ENCODE data around the gene PARD3B. TPM values are rescaled to one million over a fixed set of nuclear protein-coding genes. Genes with fewer than 3 reads are reported as not detected.

The PARD3B gene
- total RNA-seq, 1 experiment from 2014 or later: 10.1 TPM

DNA sequence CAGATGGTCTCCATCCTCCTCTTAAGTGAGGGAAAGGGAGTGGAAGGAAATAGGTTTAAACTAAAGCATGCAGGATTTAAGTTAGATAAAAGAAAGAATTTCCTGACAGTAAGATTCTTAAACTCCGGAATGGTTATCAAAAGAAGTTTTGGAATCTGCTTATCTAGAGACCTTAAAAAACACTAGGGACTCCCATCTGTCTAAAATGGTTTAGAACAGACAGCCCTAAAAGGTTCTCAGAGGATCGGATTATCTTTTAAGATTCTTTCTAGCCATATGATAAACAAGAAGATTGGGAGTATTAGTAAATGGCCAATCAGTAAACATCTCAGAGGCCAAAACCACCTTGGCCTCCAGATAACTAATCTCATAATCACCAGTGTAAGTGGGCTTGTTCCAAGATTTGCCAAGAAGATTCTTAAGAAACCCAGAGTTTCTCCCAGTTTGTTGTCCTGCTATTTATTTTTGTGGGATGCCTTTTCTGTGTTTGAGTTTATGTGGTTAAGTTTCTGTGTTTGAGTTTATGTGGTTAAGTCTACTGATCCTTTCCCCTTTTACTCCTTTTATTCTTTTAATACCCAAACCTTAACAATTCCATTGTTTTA, 822.2 kb downstream of the PARD3B start:
- no peaks in the 10 kb centered on the region for H3K9me3 Mint-ChIP-seq (ENCODE audit: low read depth, unreplicated experiment)
- no peaks in the 10 kb centered on the region for H3K27me3 Mint-ChIP-seq (ENCODE audit: unreplicated experiment)
- no peaks in the 10 kb centered on the region for H3K36me3 Mint-ChIP-seq (ENCODE audit: insufficient read depth, unreplicated experiment)
- intact Hi-C loops (cut with micrococcal nuclease; ENCODE audit: unreplicated experiment): no loop called here
- H3K27ac Mint-ChIP-seq (ENCODE audit: unreplicated experiment): no peak overlapping the region
- TF ChIP-seq, protein P1, sequence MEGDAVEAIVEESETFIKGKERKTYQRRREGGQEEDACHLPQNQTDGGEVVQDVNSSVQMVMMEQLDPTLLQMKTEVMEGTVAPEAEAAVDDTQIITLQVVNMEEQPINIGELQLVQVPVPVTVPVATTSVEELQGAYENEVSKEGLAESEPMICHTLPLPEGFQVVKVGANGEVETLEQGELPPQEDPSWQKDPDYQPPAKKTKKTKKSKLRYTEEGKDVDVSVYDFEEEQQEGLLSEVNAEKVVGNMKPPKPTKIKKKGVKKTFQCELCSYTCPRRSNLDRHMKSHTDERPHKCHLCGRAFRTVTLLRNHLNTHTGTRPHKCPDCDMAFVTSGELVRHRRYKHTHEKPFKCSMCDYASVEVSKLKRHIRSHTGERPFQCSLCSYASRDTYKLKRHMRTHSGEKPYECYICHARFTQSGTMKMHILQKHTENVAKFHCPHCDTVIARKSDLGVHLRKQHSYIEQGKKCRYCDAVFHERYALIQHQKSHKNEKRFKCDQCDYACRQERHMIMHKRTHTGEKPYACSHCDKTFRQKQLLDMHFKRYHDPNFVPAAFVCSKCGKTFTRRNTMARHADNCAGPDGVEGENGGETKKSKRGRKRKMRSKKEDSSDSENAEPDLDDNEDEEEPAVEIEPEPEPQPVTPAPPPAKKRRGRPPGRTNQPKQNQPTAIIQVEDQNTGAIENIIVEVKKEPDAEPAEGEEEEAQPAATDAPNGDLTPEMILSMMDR (IDR thresholded peaks at IDR 0.05; ENCODE audit: unreplicated experiment): no peak
- CTCF ChIA-PET: no interaction called here
- no peaks in the 10 kb centered on the region for H3K4me1 Mint-ChIP-seq (ENCODE audit: low read depth, unreplicated experiment)
- no peak overlapping the region for H3K4me3 Mint-ChIP-seq (ENCODE audit: low read depth, unreplicated experiment)
- no TSS peak for BruUV-seq (replicated peaks)
- DNase-seq: no peak

DNA sequence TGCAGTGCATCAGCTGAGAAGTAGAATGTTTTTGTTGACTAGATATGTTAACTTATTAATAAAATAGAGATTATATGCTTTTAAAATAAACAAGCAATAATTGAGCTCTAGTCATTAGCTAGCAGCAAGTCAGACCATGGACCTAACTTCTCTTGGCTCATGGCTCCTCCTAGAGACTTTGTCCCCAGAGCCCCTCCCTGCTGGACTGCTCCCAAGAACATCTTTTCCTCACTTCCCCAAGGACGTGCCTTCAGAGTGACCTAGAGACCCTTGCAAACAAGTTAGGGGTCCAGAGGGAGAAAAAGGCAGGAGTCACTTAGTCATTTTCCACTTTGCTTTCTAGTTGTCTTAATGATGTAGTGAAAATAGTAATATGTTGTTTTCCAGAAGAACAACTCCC, 824.5 kb downstream of the PARD3B start:
- DNase-seq: no peak
- intact Hi-C loops (cut with micrococcal nuclease; ENCODE audit: unreplicated experiment): no loop called here
- no peaks in the 10 kb centered on the region for H3K9me3 Mint-ChIP-seq (ENCODE audit: low read depth, unreplicated experiment)
- no TSS peak for BruUV-seq (replicated peaks)
- H3K27me3 Mint-ChIP-seq (ENCODE audit: unreplicated experiment): no peaks in the 10 kb centered on the region
- no peaks in the 10 kb centered on the region for H3K4me1 Mint-ChIP-seq (ENCODE audit: low read depth, unreplicated experiment)
- TF ChIP-seq, protein P1 (IDR thresholded peaks at IDR 0.05; ENCODE audit: unreplicated experiment): no peak
- CTCF ChIA-PET: no interaction called here
- no peak overlapping the region for H3K4me3 Mint-ChIP-seq (ENCODE audit: low read depth, unreplicated experiment)
- H3K36me3 Mint-ChIP-seq (ENCODE audit: insufficient read depth, unreplicated experiment): no peaks in the 10 kb centered on the region
- H3K27ac Mint-ChIP-seq (ENCODE audit: unreplicated experiment): no peak overlapping the region

DNA sequence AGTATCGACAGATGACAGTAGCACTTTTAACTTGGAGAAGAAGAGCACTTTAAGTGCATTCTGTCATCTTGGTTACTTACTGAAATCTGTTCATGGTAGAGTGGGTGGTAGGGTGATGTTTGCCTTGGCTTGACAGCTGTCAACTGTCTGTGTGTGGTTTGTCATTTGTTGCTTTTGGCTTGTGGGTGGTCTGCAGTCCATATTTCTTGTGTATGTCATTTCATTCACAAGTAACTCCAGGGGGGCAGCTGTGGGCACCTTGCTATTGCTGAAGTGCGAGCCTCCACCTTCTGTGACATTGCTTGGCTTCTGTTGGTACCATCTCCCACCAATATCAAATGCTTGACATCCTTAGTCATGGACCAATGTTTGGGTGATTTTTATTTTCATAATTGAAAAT, 825.5 kb downstream of the PARD3B start:
- H3K9me3 Mint-ChIP-seq (ENCODE audit: low read depth, unreplicated experiment): no peaks in the 10 kb centered on the region
- intact Hi-C loops (cut with micrococcal nuclease; ENCODE audit: unreplicated experiment): no loop called here
- BruUV-seq (replicated peaks): no TSS peak
- CTCF ChIA-PET: no interaction called here
- TF ChIP-seq, protein P1 (IDR thresholded peaks at IDR 0.05; ENCODE audit: unreplicated experiment): no peak
- no peaks in the 10 kb centered on the region for H3K4me1 Mint-ChIP-seq (ENCODE audit: low read depth, unreplicated experiment)
- H3K27ac Mint-ChIP-seq (ENCODE audit: unreplicated experiment): no peak overlapping the region
- no peaks in the 10 kb centered on the region for H3K36me3 Mint-ChIP-seq (ENCODE audit: insufficient read depth, unreplicated experiment)
- DNase-seq: no peak
- H3K27me3 Mint-ChIP-seq (ENCODE audit: unreplicated experiment): no peaks in the 10 kb centered on the region
- H3K4me3 Mint-ChIP-seq (ENCODE audit: low read depth, unreplicated experiment): no peak overlapping the region

DNA sequence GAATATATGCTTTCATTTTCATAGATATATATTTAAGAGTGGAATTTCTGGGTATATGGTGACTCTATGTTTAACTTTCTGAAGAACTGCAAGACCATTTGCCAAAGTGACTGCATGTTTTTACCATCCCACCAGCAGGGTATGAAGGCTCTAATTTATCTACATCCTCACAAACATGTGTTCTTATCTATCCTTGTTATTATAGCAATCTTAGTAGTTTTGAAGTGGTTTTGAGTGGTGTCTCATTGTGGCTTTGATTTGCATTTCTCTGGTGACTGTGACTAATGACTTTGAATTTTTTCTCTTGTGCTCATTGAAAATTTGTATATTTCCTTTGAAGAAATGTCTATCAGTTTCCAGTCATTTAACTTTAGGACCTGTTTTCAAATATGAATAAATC, 826.9 kb downstream of the PARD3B start:
- H3K27ac Mint-ChIP-seq (ENCODE audit: unreplicated experiment): no peak overlapping the region
- CTCF ChIA-PET: no interaction called here
- intact Hi-C loops (cut with micrococcal nuclease; ENCODE audit: unreplicated experiment): no loop called here
- H3K4me1 Mint-ChIP-seq (ENCODE audit: low read depth, unreplicated experiment): no peaks in the 10 kb centered on the region
- no peaks in the 10 kb centered on the region for H3K9me3 Mint-ChIP-seq (ENCODE audit: low read depth, unreplicated experiment)
- H3K27me3 Mint-ChIP-seq (ENCODE audit: unreplicated experiment): no peaks in the 10 kb centered on the region
- H3K4me3 Mint-ChIP-seq (ENCODE audit: low read depth, unreplicated experiment): no peak overlapping the region
- no TSS peak for BruUV-seq (replicated peaks)
- H3K36me3 Mint-ChIP-seq (ENCODE audit: insufficient read depth, unreplicated experiment): no peaks in the 10 kb centered on the region
- DNase-seq: no peak
- TF ChIP-seq, protein P1 (IDR thresholded peaks at IDR 0.05; ENCODE audit: unreplicated experiment): no peak
